ENCODE measurements around the gene NLRX1. TPM values are rescaled to one million over a fixed set of nuclear protein-coding genes. Genes with fewer than 3 reads are reported as not detected.

NLRX1 gene
- total and polyA plus RNA-seq, 10 donors = 3.6 to 18.7 (median 14.0) TPM

DNA sequence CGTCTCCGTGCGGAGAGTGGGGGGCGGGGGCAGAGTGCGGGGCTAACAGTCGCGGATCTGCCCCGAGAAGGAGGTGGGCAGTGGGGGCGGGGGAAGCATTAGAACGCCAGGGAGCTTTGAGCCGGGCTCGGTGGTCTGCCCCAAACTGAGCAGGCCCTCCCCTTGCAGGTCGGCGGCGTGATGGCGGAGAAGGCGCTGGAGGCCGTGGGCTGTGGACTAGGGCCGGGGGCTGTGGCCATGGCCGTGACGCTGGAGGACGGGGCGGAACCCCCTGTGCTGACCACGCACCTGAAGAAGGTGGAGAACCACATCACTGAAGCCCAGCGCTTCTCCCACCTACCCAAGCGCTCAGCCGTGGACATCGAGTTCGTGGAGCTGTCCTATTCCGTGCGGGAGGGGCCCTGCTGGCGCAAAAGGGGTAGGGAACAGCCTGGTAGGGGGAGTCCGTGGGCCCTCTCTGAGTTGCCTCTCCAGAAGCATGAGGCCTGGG is 18.7 kb upstream of the NLRX1 start:
- intact Hi-C loops (cut with DNase I; ENCODE audit: low total_unique reads) = no loop called here
- TF ChIP-seq POLR2AphosphoS5 (IDR thresholded peaks at IDR 0.05) = no peak
- no peak for TF ChIP-seq POLR2A (IDR thresholded peaks at IDR 0.05)
- TF ChIP-seq, protein P1, sequence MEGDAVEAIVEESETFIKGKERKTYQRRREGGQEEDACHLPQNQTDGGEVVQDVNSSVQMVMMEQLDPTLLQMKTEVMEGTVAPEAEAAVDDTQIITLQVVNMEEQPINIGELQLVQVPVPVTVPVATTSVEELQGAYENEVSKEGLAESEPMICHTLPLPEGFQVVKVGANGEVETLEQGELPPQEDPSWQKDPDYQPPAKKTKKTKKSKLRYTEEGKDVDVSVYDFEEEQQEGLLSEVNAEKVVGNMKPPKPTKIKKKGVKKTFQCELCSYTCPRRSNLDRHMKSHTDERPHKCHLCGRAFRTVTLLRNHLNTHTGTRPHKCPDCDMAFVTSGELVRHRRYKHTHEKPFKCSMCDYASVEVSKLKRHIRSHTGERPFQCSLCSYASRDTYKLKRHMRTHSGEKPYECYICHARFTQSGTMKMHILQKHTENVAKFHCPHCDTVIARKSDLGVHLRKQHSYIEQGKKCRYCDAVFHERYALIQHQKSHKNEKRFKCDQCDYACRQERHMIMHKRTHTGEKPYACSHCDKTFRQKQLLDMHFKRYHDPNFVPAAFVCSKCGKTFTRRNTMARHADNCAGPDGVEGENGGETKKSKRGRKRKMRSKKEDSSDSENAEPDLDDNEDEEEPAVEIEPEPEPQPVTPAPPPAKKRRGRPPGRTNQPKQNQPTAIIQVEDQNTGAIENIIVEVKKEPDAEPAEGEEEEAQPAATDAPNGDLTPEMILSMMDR (IDR thresholded peaks at IDR 0.05 in 8 of 11, conservative IDR thresholded peaks at IDR 0.05 in 3 of 11) = no peak
- H3K4me1 ChIP-seq = peaks cover 0 to 33% (median 23%) of the 10 kb centered on the region in 6 donors
- no peaks in the 10 kb centered on the region for H3K9me3 ChIP-seq
- no peak overlapping the region for H3K27ac ChIP-seq
- WGBS, 5 donors = 23 to 36% (median 27%) methylated on average over 26 to 33 of the region's 33 CpGs
- H3K36me3 ChIP-seq = no peaks in the 10 kb centered on the region
- DNase-seq = no peak
- peaks cover 0 to 70% (median 34%) of the 10 kb centered on the region in 7 donors for H3K27me3 ChIP-seq (replicated peaks in 1 of 7)
- H3K4me3 ChIP-seq = peak overlapping the region in 5 of 8 donors; percentile 55 to 76 (median 62)

DNA sequence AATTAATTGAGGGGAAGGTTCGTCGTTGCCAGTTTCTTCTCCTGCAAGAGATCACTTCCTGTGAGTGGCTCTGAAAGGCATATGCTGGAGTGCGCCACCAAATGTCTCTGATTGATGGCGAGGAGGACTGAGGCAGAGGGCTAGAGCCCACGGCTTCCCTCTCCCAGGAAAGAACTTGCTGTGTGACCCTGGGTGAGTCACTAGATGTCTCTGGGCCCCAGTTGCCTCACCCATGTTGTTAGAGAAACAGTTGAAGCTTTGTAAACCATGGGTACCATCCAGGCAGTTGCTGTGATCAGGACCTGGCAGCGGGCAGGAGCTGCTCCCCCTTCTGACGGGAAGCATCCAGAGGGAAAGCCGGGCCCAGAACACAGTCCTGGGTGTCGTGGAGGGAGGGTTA is 16.5 kb upstream of the NLRX1 start:
- peaks cover 0 to 28% (median 21%) of the 10 kb centered on the region in 6 donors for H3K4me1 ChIP-seq
- peaks cover 0 to 52% (median 30%) of the 10 kb centered on the region in 7 donors for H3K27me3 ChIP-seq (replicated peaks in 1 of 7)
- TF ChIP-seq, protein P1 (IDR thresholded peaks at IDR 0.05 in 8 of 11, conservative IDR thresholded peaks at IDR 0.05 in 3 of 11) = no peak
- TF ChIP-seq POLR2AphosphoS5 (IDR thresholded peaks at IDR 0.05) (no peak), POLR2A (IDR thresholded peaks at IDR 0.05) (no peak)
- DNase-seq = no peak
- no peaks in the 10 kb centered on the region for H3K36me3 ChIP-seq
- no peak overlapping the region for H3K27ac ChIP-seq
- no peaks in the 10 kb centered on the region for H3K9me3 ChIP-seq
- 71 to 83% (median 79%) methylated on average over 7 to 9 of the region's 9 CpGs for WGBS, 5 donors
- intact Hi-C loops (cut with DNase I; ENCODE audit: low total_unique reads) = no loop called here
- no peak overlapping the region for H3K4me3 ChIP-seq

DNA sequence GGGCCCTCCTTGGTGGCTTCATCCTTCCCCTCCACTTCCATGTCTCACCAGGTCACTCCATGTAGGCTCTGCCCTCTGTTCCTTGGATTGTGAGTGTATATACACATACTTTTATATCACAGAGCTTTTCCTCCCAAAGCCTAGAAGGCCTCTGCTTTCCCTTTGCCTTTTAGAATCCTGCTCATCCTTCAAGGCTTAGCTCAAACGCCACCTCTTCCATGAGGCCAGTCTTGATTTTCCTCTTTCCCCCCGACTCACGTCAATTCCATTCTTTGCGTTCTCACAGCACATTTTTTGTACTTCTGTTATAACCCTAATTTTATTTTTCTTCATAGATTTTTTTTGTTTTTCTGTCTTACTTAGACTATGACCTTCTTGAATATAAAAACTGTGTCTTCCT is 15.9 kb upstream of the NLRX1 start:
- H3K27ac ChIP-seq = no peak overlapping the region
- H3K27me3 ChIP-seq (replicated peaks in 1 of 7) = peaks cover 0 to 46% (median 28%) of the 10 kb centered on the region in 7 donors
- no peak for TF ChIP-seq POLR2A (IDR thresholded peaks at IDR 0.05)
- TF ChIP-seq POLR2AphosphoS5 (IDR thresholded peaks at IDR 0.05) = no peak
- TF ChIP-seq, protein P1 (IDR thresholded peaks at IDR 0.05 in 8 of 11, conservative IDR thresholded peaks at IDR 0.05 in 3 of 11) = no peak
- WGBS, 5 donors = 91 to 93% (median 91%) methylated on average over 4 of the region's 4 CpGs
- H3K4me3 ChIP-seq = no peak overlapping the region
- no peaks in the 10 kb centered on the region for H3K9me3 ChIP-seq
- DNase-seq = no peak
- intact Hi-C loops (cut with DNase I; ENCODE audit: low total_unique reads) = no loop called here
- H3K36me3 ChIP-seq = no peaks in the 10 kb centered on the region
- peaks cover 0 to 28% (median 21%) of the 10 kb centered on the region in 6 donors for H3K4me1 ChIP-seq

DNA sequence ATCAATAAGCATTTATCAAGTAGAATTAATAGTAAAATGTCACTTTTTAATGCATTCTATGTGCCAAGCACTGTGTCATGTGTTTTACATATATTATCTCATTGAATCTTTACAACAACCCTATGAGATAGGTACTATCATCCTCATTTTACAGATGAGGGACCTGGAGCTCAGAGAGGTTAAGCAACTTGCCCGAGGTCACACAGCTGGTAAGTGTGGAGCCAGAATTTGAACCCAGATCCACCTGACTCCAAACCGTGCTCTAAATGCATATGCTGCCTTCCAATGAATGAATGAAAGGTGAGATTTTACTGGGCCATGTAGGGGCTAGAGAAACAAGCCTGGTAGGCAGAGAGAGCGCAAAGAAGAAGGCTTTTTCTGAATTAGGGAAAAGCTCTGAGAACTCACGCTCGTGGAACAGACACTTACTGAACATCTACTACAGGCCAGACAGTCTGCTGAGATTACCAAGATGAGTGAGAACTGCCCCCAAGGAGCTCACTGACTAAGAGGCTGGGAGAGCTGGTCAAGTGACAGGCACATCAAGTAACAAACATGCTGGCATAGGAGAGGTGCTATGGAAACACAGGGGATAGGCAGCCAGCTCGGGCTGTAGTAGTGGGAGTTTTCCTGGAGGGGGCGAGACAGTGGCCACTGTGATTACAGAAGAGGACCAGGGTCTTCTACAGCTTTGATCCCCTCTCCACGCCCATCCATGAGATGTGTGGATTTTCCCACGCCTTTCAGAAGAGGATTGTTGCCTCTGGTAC is 15.3 kb upstream of the NLRX1 start:
- Histone ChIP-seq H3K4me3 (no peak overlapping the region), H3K9me3 (no peaks in the 10 kb centered on the region), H3K4me1 (peaks cover 0 to 24% (median 18%) of the 10 kb centered on the region in 6 donors), H3K27me3 (replicated peaks in 1 of 7) (peaks cover 0 to 40% (median 22%) of the 10 kb centered on the region in 7 donors), H3K27ac (no peak overlapping the region), H3K36me3 (no peaks in the 10 kb centered on the region)
- TF ChIP-seq POLR2AphosphoS5 (IDR thresholded peaks at IDR 0.05) (no peak), POLR2A (IDR thresholded peaks at IDR 0.05) (no peak)
- TF ChIP-seq, protein P1 (IDR thresholded peaks at IDR 0.05 in 8 of 11, conservative IDR thresholded peaks at IDR 0.05 in 3 of 11) = no peak
- WGBS, 5 donors = 79 to 86% (median 81%) methylated on average over 9 of the region's 9 CpGs
- DNase-seq = no peak
- intact Hi-C loops (cut with DNase I; ENCODE audit: low total_unique reads) = no loop called here
